Panc1 (cell line): ENCODE results near the gene ADGRF5. TPM values are rescaled to one million over a fixed set of nuclear protein-coding genes. Genes with fewer than 3 reads are reported as not detected.

Experiments
- ATAC-seq: fragments of 200-7000 bp; cut with Tn5 transposase; 2 replicates; pipeline ENCODE4 v1.9.1; 2020; ENCODE audit warnings: mild to moderate bottlenecking, moderate library complexity
- BruUV-seq: library from RNA; stranded (reverse); fragments of 400-500 nt; replicated peaks from 2 replicates; lab custom pipeline; 2021; lab: Mats Ljungman, UMichigan
- CTCF ChIA-PET: fragments of 300-600 bp; sonication (Branson Sonifier 250); formaldehyde crosslinking; loops from one replicate; lab custom pipeline; 2022; ENCODE audit warnings: antibody characterized with exemption; lab: Charles Lee
- POLR2A ChIA-PET: fragments of 300-600 bp; sonication (Branson Sonifier 250); formaldehyde crosslinking; loops from one replicate; lab custom pipeline; 2022; ENCODE audit warnings: antibody characterized with exemption; lab: Charles Lee
- DNase-seq: peaks from one replicate; pipeline ENCODE4 v3.0.0-alpha.2; 2010; ENCODE audit warnings: low read depth, low spot score
- H3K27ac ChIP-seq: 2 replicates; pipeline ENCODE4 v1.5.1; 2011; ENCODE audit warnings: mild to moderate bottlenecking, low read length, inconsistent platforms
- H3K27me3 ChIP-seq: fragments of 200-500 bp; sonication (Bioruptor generic); 2 replicates; pipeline ENCODE4 v1.6.0; 2014; ENCODE audit warnings: low read length, inconsistent platforms; ENCODE audit not compliant: control insufficient read depth, insufficient read depth
- H3K36me3 ChIP-seq: fragments of 200-500 bp; sonication (Bioruptor generic); 2 replicates; pipeline ENCODE4 v1.5.1; 2014; ENCODE audit warnings: inconsistent platforms, mild to moderate bottlenecking, low read length, moderate library complexity; ENCODE audit not compliant: control insufficient read depth, insufficient read depth
- H3K4me1 ChIP-seq: 2 replicates; pipeline ENCODE4 v1.5.1; 2011; ENCODE audit warnings: inconsistent platforms, mild to moderate bottlenecking, low read length, moderate library complexity; ENCODE audit not compliant: control insufficient read depth, insufficient read depth
- H3K4me3 ChIP-seq, 2 experiments: 2 replicates each; pipeline ENCODE4 v1.5.1; 2011 to 2012; ENCODE audit warnings: low read depth in 2 of 2, low read length in 2 of 2, mild to moderate bottlenecking in 2 of 2, inconsistent platforms in 1 of 2, moderate library complexity in 1 of 2
- H3K9me3 ChIP-seq: fragments of 200-500 bp; sonication (Bioruptor generic); 2 replicates; pipeline ENCODE4 v1.5.1; 2014; ENCODE audit warnings: low read depth, mild to moderate bottlenecking, inconsistent platforms, low read length, moderate library complexity; ENCODE audit not compliant: control insufficient read depth, insufficient read depth
- CTCF ChIP-seq: fragments of 450-650 bp; IDR thresholded peaks from 2 replicates; pipeline ENCODE4 v1.5.1; 2017; ENCODE audit warnings: mild to moderate bottlenecking
- POLR2AphosphoS5 ChIP-seq: IDR thresholded peaks from 2 replicates; pipeline ENCODE4 v1.6.1; 2012; ENCODE audit warnings: mild to moderate bottlenecking, low read depth, low read length, moderate library complexity
- REST ChIP-seq, 2 experiments: IDR thresholded peaks; 2 replicates each; pipeline ENCODE4 v1.6.1; 2011 to 2012; ENCODE audit warnings: low read depth in 2 of 2, control low read depth in 1 of 2, low read length in 1 of 2, mild to moderate bottlenecking in 1 of 2, moderate library complexity in 1 of 2; ENCODE audit not compliant: insufficient read depth in 1 of 2
- SIN3A ChIP-seq: IDR thresholded peaks from 2 replicates; pipeline ENCODE4 v1.6.1; 2012; ENCODE audit warnings: low read depth, mild to moderate bottlenecking, low read length, moderate library complexity, borderline replicate concordance; ENCODE audit not compliant: insufficient read depth
- TCF7L2 ChIP-seq: IDR thresholded peaks from 2 replicates; pipeline ENCODE4 v1.6.1; 2011; ENCODE audit warnings: mild to moderate bottlenecking, low read depth, low read length, inconsistent platforms
- in situ Hi-C: cut with HindIII; loops from 2 replicates; pipeline ENCODE4 v1.10.0; 2016; ENCODE audit warnings: low sequenced_read_pairs, low pct_unique_long_range_greater_than_20kb
- intact Hi-C: fragments of 100-400 bp; cut with micrococcal nuclease; formaldehyde crosslinking; loops from one replicate; pipeline ENCODE4 v1.10.0; 2022; ENCODE audit not compliant: unreplicated experiment
- total RNA-seq: library from RNA; stranded (reverse); gene quantifications from one replicate; pipeline ENCODE4 v1.2.1, GENCODE V29; 2021; ENCODE audit not compliant: unreplicated experiment

ADGRF5 gene
- total RNA-seq, 1 experiment from 2014 or later = 0.18 TPM

DNA sequence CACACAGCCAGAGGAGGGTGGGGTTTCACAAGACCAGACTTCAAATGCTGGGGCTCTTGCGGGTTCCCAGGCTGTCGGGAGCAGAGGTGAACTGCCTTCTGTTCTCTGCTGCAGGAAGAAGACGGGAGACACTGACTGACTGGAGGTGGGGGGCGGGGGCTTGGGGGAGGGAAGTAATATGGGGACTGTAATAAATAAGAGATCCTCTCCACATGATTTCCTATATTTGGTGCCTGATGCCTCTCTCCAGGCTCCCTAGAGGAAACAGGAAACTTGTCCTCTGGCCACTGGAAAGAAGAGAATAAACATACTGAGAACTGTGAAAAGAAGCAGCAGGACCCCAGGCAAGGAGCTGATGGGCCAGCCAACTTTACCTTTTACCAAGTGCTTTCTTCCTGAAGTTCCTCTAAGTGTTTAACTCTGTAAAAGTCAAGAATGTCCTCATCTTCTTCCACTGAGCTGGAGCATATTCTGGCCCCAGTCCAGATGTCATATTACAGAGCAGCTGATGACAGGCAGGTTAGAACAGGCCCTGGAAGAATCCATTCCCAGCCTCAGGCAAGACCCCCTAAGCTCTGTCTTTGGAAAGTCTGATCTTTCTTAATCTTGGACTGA is 33.2 kb upstream of the ADGRF5 start:
- H3K27ac ChIP-seq = no peak overlapping the region
- POLR2A ChIA-PET = no interaction called here
- no peaks in the 10 kb centered on the region for H3K9me3 ChIP-seq
- ATAC-seq = no peak
- CTCF ChIA-PET = no interaction called here
- TF ChIP-seq SIN3A (no peak), CTCF (no peak), POLR2AphosphoS5 (no peak), REST (IDR thresholded peaks at IDR 0.05; ENCODE audit: insufficient read depth in 1 of 2, low read depth in 2 of 2, low read length in 1 of 2) (no peak), TCF7L2 (no peak)
- DNase-seq = no peak
- H3K27me3 ChIP-seq = no peaks in the 10 kb centered on the region
- no peaks in the 10 kb centered on the region for H3K36me3 ChIP-seq
- no TSS peak for BruUV-seq
- in situ Hi-C loops (no loop called here), intact Hi-C loops (no loop called here)
- no peaks in the 10 kb centered on the region for H3K4me1 ChIP-seq
- no peak overlapping the region for H3K4me3 ChIP-seq

GRCh38 chr6:46953921-46954320 is 32.2 kb upstream of the ADGRF5 start:
- no peaks in the 10 kb centered on the region for H3K36me3 ChIP-seq
- no peaks in the 10 kb centered on the region for H3K27me3 ChIP-seq
- POLR2A ChIA-PET = interaction anchor here (0.7 kb wide), 1 partner anchor 496 kb away, joined by 5 read pairs; no protein-coding TSS in a partner anchor
- no peak overlapping the region for H3K4me3 ChIP-seq
- BruUV-seq = no TSS peak
- DNase-seq = no peak
- no peaks in the 10 kb centered on the region for H3K4me1 ChIP-seq
- H3K27ac ChIP-seq = no peak overlapping the region
- in situ Hi-C loops (no loop called here), intact Hi-C loops (no loop called here)
- ATAC-seq = no peak
- CTCF ChIA-PET = interaction anchor here (0.7 kb wide), 1 partner anchor 77 kb away, joined by 7 read pairs; no protein-coding TSS in a partner anchor
- H3K9me3 ChIP-seq = no peaks in the 10 kb centered on the region
- TF ChIP-seq SIN3A (no peak), TCF7L2 (no peak)

DNA sequence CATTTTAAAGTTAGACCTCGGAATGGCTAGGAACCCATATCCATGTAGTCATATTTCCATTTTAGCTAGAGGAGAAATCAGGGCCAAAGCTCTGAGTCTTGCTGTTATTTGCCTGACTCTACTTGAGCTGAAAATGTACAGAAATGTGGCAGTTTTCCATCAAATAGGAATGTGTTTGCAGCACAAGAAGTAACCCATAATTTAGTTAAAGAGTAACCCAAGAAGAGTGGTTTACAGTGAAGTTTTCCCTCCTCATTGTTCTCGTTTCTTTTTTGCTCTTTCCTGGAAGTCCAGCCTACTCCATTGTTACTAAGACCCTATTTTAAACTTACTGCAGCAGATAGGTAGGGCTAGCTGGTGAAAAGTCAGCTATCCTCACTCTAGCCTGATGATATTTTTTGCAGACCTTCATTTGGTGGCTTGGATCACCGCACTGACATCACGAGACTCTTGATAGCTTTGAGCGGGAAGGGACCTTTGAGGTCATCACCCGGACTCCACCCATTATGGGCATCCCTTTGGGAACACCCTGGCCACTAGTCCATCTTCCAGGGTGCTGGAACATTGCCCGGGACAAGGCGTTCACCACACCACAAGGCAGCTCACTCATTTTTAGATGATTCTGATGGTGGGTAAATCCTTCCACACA is 28.0 kb upstream of the ADGRF5 start:
- no peak overlapping the region for H3K27ac ChIP-seq
- no peak for DNase-seq
- ChIA-PET POLR2A (no interaction called here), CTCF (no interaction called here)
- BruUV-seq = no TSS peak
- no peaks in the 10 kb centered on the region for H3K9me3 ChIP-seq
- no peak for ATAC-seq
- no peaks in the 10 kb centered on the region for H3K4me1 ChIP-seq
- H3K27me3 ChIP-seq = no peaks in the 10 kb centered on the region
- no peak overlapping the region for H3K4me3 ChIP-seq
- intact Hi-C loops = no loop called here
- in situ Hi-C loops = no loop called here
- TF ChIP-seq TCF7L2 = no peak
- no peak for TF ChIP-seq REST (IDR thresholded peaks at IDR 0.05; ENCODE audit: insufficient read depth in 1 of 2, low read depth in 2 of 2, low read length in 1 of 2)
- no peak for TF ChIP-seq SIN3A
- H3K36me3 ChIP-seq = no peaks in the 10 kb centered on the region
